Measurements from ENCODE around the gene MTRR. TPM values are rescaled to one million over a fixed set of nuclear protein-coding genes. Genes with fewer than 3 reads are reported as not detected.

MTRR gene
- total and polyA plus RNA-seq, 8 donors = 9.7 to 53.9 (median 18.5) TPM

GRCh38 chr5:7884491-7885267 is 15.7 kb downstream of the MTRR start:
- Histone ChIP-seq H3K27me3 (no peaks in the 10 kb centered on the region), H3K9me3 (no peaks in the 10 kb centered on the region), H3K4me3 (no peak overlapping the region), H3K36me3 (peaks cover 26 to 90% (median 90%) of the 10 kb centered on the region in 4 donors), H3K4me1 (peaks cover 0 to 14% (median 2%) of the 10 kb centered on the region in 4 donors), H3K27ac (no peak overlapping the region)
- intact Hi-C loops (cut with DNase I; ENCODE audit: low total_unique reads) = no loop called here
- WGBS, 5 donors = 59 to 70% (median 68%) methylated on average over 5 of the region's 5 CpGs
- TF ChIP-seq CTCF (IDR thresholded peaks at IDR 0.05) = no peak
- TF ChIP-seq POLR2A (IDR thresholded peaks at IDR 0.05) = no peak
- no peak for TF ChIP-seq POLR2AphosphoS5 (IDR thresholded peaks at IDR 0.05)
- TF ChIP-seq EP300 (IDR thresholded peaks at IDR 0.05) = no peak
- no peak for DNase-seq

GRCh38 chr5:7886849-7887475 is 18.0 kb downstream of the MTRR start:
- no peaks in the 10 kb centered on the region for H3K9me3 ChIP-seq
- H3K27me3 ChIP-seq = no peaks in the 10 kb centered on the region
- peaks cover 41 to 90% (median 87%) of the 10 kb centered on the region in 4 donors for H3K36me3 ChIP-seq
- peak overlapping the region in 1 of 5 donors; percentile 30 for H3K27ac ChIP-seq
- intact Hi-C loops (cut with DNase I; ENCODE audit: low total_unique reads) = no loop called here
- WGBS, 5 donors = 52 to 66% (median 61%) methylated on average over 7 of the region's 7 CpGs
- peaks cover 0 to 10% (median 0%) of the 10 kb centered on the region in 4 donors for H3K4me1 ChIP-seq
- TF ChIP-seq POLR2A (IDR thresholded peaks at IDR 0.05) (no peak), EP300 (IDR thresholded peaks at IDR 0.05) (no peak), CTCF (IDR thresholded peaks at IDR 0.05) (peak in 4 of 7 experiments; percentile 25 to 47 (median 47))
- H3K4me3 ChIP-seq = no peak overlapping the region
- DNase-seq = peak in 1 of 2 donors; percentile 70

DNA sequence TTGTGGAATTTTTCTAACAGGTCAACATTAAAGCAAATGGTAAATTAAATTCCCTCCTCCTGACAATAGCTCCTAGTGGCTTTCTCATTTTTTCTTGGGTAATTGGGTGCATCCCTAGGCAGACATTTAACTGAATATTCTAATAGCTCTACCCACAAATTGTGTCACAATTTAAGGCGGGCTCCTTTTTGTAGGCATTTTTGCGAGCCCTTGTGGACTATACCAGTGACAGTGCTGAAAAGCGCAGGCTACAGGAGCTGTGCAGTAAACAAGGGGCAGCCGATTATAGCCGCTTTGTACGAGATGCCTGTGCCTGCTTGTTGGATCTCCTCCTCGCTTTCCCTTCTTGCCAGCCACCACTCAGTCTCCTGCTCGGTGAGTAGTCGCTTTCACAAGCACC is 20.0 kb downstream of the MTRR start:
- WGBS, 5 donors = 92 to 97% (median 96%) methylated on average over 9 of the region's 9 CpGs
- H3K4me3 ChIP-seq = no peak overlapping the region
- no peaks in the 10 kb centered on the region for H3K9me3 ChIP-seq
- DNase-seq = no peak
- no peak overlapping the region for H3K27ac ChIP-seq
- intact Hi-C loops (cut with DNase I; ENCODE audit: low total_unique reads) = no loop called here
- H3K4me1 ChIP-seq = peaks cover 0 to 8% (median 0%) of the 10 kb centered on the region in 4 donors
- no peaks in the 10 kb centered on the region for H3K27me3 ChIP-seq
- TF ChIP-seq POLR2A (IDR thresholded peaks at IDR 0.05) (no peak), POLR2AphosphoS5 (IDR thresholded peaks at IDR 0.05) (no peak), EP300 (IDR thresholded peaks at IDR 0.05) (no peak), CTCF (IDR thresholded peaks at IDR 0.05) (no peak)
- H3K36me3 ChIP-seq = peaks cover 47 to 91% (median 87%) of the 10 kb centered on the region in 4 donors

DNA sequence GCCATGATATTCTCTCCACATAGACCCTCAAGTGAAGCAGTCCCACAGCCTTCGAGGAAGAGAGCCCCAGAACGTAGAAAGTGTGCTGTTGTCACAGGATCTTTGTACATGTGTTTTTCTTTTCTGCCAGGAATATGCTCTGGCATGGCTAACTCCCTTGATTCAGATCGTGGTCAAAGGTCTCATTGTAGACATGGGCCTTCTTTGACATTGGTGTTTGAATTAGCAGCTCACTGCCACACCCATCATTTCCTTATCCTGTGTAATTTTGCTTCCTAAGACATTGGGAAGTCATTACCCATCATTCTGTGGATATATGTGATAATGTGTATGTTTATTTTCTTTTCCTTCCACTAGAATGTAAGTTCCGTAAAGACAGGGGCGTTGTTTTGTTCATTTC is 25.5 kb downstream of the MTRR start:
- WGBS, 5 donors = 60 to 72% (median 70%) methylated on average over 5 of the region's 5 CpGs
- no peak for TF ChIP-seq POLR2AphosphoS5 (IDR thresholded peaks at IDR 0.05)
- no peak for TF ChIP-seq POLR2A (IDR thresholded peaks at IDR 0.05)
- no peak for TF ChIP-seq EP300 (IDR thresholded peaks at IDR 0.05)
- TF ChIP-seq CTCF (IDR thresholded peaks at IDR 0.05) = no peak
- no peaks in the 10 kb centered on the region for H3K27me3 ChIP-seq
- peaks cover 65 to 100% (median 97%) of the 10 kb centered on the region in 4 donors for H3K36me3 ChIP-seq
- H3K27ac ChIP-seq = no peak overlapping the region
- H3K4me1 ChIP-seq = no peaks in the 10 kb centered on the region
- DNase-seq = peak in 1 of 2 donors; percentile 10
- intact Hi-C loops (cut with DNase I; ENCODE audit: low total_unique reads) = no loop called here
- H3K4me3 ChIP-seq = no peak overlapping the region
- no peaks in the 10 kb centered on the region for H3K9me3 ChIP-seq

All from stomach (tissue), 9 donors.